Heart left ventricle (tissue), 13 donors: ENCODE data around the gene SH3RF2.

Experiments used
- CTCF ChIP-seq, 12 donors: fragments of 200-600 bp; sonication (generic) in 4 of 12; IDR thresholded peaks; one replicate each; pipeline versions ENCODE4 v1.5.0 to v1.8.0; 2018 to 2022; ENCODE audit warnings: antibody characterized with exemption in 12 of 12, mild to moderate bottlenecking in 5 of 12
- POLR2A ChIP-seq, 2 donors: fragments of 450-650 bp; IDR thresholded peaks; one replicate each; pipeline ENCODE4 v1.6.1; 2017; ENCODE audit warnings: antibody characterized with exemption in 2 of 2, mild to moderate bottlenecking in 2 of 2, moderate library complexity in 2 of 2
- donor health status: ischemic (EF 13 %, LVEDD 7.1; RV severe dilation, severe dysfunction).
- donor health status: DM: no; HTN: yes; CAD: no.
- donor health status: DM: no; HTN: no; CAD: no.
- donor health status: ischemic (EF 25% LVEDD 6.9; RV normal size, moderate dysfunction).
- donor health status: ischemic (EF 25% LVEDD 5.7; RV mildly dilated, moderate dysfunction).
- donor health status: ischemic (EF 35%, LVEDD 5.7; RV mildly dilated, moderate dysfunction).
- donor health status: nonischemic (EF 11% LVEDD 7.7; RV severe dilation, severe dysfunction).
- donor health status: DM: yes; HTN: yes; CAD: no.
- donor health status: PGD.
- donor health status: ischemic (EF 29% LVEDD 5.4; RV normal size, mild dysfunction).
- donor health status: nonischemic (EF 23%, LVEDD 6.1; RV moderate dilation, normal function).

GRCh38 chr5:145938776-145939539, 2.6 kb downstream of the SH3RF2 start:
- TF ChIP-seq CTCF (IDR thresholded peaks at IDR 0.05): no peak
- TF ChIP-seq POLR2A (IDR thresholded peaks at IDR 0.05): no peak
